Kidney epithelial cell (primary cell): ENCODE data around the gene ARMC10. TPM values are rescaled to one million over a fixed set of nuclear protein-coding genes. Genes with fewer than 3 reads are reported as not detected.
"Not testable (repeated sequence)": the region's sequence is repeated elsewhere in the genome, so short reads cannot be mapped to it uniquely, and the experiment has no call there.

Experiments
- DNase-seq: peaks from one replicate; pipeline ENCODE4 v3.0.0-alpha.2; 2010; ENCODE audit warnings: low read depth
- H3K27me3 ChIP-seq: 2 replicates; pipeline ENCODE4 v1.6.0; 2011; ENCODE audit warnings: low read length; ENCODE audit not compliant: control insufficient read depth, insufficient read depth
- H3K36me3 ChIP-seq: 2 replicates; pipeline ENCODE4 v1.5.1; 2011; ENCODE audit warnings: low read length; ENCODE audit not compliant: control insufficient read depth, insufficient read depth
- H3K4me3 ChIP-seq: 2 replicates; pipeline ENCODE4 v1.5.1; 2011; ENCODE audit warnings: low read depth, mild to moderate bottlenecking, control low read depth, low read length
- total RNA-seq: library from RNA; depleted of rRNA; stranded (reverse); fragments of >200 nt; gene quantifications from 2 replicates; pipeline ENCODE4 v1.2.3, GENCODE V29; 2015
- TF ChIP-seq, protein P1 (sequence below): IDR thresholded peaks from 2 replicates; pipeline ENCODE4 v1.5.1; 2011; ENCODE audit warnings: mild to moderate bottlenecking, moderate library complexity, low read length, control low read depth, inconsistent platforms; ENCODE audit not compliant: insufficient read depth, poor library complexity, severe bottlenecking

The ARMC10 gene
- total RNA-seq, 1 donor from 2014 or later, result 34.7 TPM

DNA sequence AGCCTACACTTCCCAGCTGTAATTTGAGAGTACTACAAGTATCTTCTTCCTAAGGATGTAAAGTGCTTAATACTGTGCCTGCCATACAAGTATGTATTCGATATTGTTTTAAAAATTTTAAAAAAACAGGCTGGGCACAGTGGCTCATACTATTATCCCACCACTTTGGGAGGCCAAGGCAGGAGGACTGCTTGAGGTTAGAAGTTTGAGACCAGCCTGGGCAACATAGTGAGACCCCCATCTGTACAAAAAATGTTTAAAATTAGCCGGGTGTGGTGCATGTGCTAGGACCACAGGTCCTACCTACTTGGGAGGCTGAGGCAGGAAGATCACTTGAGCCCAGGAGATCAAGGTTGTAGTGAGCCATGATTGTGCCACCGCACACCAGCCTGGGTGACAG is 8.3 kb downstream of the ARMC10 start:
- DNase-seq, result no peak
- H3K27me3 ChIP-seq, result no peaks in the 10 kb centered on the region
- H3K4me3 ChIP-seq, result no peak overlapping the region
- H3K36me3 ChIP-seq, result no peaks in the 10 kb centered on the region
- TF ChIP-seq, protein P1, sequence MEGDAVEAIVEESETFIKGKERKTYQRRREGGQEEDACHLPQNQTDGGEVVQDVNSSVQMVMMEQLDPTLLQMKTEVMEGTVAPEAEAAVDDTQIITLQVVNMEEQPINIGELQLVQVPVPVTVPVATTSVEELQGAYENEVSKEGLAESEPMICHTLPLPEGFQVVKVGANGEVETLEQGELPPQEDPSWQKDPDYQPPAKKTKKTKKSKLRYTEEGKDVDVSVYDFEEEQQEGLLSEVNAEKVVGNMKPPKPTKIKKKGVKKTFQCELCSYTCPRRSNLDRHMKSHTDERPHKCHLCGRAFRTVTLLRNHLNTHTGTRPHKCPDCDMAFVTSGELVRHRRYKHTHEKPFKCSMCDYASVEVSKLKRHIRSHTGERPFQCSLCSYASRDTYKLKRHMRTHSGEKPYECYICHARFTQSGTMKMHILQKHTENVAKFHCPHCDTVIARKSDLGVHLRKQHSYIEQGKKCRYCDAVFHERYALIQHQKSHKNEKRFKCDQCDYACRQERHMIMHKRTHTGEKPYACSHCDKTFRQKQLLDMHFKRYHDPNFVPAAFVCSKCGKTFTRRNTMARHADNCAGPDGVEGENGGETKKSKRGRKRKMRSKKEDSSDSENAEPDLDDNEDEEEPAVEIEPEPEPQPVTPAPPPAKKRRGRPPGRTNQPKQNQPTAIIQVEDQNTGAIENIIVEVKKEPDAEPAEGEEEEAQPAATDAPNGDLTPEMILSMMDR, result no peak

DNA sequence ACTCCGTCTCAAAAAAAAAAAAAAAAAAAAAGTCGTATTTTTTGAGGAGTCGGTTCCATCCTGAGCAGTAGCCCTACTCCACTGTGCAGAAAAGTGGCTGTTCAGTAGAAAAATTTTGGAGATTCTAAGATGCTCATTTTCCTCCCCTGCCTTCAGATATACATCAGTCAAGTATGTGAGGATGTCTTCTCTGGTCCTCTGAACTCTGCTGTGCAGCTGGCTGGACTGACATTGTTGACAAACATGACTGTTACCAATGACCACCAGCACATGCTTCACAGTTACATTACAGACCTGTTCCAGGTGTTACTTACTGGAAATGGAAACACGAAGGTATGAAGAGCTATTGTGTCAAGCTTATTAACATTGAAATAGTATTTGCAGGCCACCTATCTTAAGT is 17.4 kb downstream of the ARMC10 start:
- H3K36me3 ChIP-seq, result not testable (repeated sequence)

DNA sequence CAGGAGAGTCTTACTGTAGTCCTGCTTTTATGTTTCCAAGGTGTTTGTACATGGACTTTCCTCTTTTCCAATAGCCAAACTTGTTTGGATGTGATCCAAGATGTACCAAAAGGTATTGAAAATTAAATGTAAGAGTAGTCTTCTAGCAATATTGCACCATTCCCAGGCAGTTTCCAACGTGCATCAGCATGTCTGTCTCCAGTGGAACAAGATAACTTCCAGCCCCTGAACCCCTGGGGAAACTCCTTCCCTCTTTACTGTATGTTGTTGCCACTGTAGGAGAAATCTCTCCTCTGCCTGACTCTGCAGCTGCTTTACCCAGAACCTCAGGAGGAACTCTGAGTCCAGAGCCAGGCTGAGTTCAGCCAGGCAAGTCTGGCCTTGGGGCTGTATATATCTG is 18.5 kb downstream of the ARMC10 start:
- Histone ChIP-seq H3K36me3 (no peaks in the 10 kb centered on the region), H3K27me3 (no peaks in the 10 kb centered on the region), H3K4me3 (no peak overlapping the region)
- no peak for DNase-seq
- TF ChIP-seq, protein P1, result no peak

More for the DNA sequence above, 17.4 kb downstream of the ARMC10 start:
- H3K4me3 ChIP-seq, H3K27me3 ChIP-seq, DNase-seq: not testable (repeated sequence)

DNA sequence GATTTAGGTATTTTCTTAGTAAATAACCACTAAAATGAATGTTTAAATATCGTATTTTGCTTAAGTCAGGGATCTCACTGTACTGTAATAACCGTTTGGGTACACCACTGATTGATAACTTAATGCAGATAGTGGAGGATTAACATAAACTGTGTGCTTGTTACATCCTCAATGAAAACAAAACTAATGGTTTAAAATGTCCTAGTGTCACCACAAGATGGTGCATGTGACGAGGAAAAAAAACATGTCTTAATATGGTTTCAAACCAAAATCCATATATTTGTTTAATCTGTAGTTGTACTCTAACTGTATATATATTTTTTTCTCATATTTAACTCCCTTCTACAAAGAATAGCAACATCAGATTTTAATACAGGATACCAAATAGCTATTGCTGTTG is 19.2 kb downstream of the ARMC10 start:
- no peak overlapping the region for H3K4me3 ChIP-seq
- TF ChIP-seq, protein P1, result peak; percentile 2
- no peaks in the 10 kb centered on the region for H3K27me3 ChIP-seq
- H3K36me3 ChIP-seq, result no peaks in the 10 kb centered on the region
- DNase-seq, result no peak

DNA sequence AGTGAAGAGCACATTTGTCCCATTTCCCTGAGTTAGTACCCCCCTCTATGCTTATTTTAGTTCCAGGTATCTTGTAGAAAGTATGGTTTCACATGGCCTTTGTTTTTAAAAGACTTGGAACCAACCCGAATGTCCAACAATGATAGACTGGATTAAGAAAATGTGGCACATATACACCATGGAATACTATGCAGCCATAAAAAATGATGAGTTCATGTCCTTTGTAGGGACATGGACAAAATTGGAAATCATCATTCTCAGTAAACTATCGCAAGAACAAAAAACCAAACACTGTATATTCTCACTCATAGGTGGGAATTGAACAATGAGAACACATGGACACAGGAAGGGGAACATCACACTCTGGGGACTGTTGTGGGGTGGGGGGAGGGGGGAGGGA is 20.6 kb downstream of the ARMC10 start:
- not testable (repeated sequence) for H3K27me3 ChIP-seq, DNase-seq, H3K4me3 ChIP-seq, H3K36me3 ChIP-seq

DNA sequence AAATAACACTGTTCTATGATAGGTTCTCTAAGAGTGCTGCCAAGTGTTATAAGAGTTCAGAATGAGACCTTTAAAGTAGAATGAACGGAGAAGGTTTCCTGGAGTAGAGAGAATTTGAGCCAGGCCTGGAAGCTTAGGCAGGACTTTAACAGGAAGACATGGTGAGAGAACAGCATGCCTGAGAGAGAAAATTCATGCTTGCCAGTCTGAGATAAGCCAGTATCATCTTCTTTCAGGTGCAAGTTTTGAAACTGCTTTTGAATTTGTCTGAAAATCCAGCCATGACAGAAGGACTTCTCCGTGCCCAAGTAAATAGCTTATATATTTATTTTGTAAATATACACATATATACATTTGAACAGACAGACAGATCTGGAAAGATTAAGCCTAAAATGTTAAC is 22.1 kb downstream of the ARMC10 start:
- DNase-seq, result no peak
- H3K36me3 ChIP-seq, result no peaks in the 10 kb centered on the region
- no peak overlapping the region for H3K4me3 ChIP-seq
- no peaks in the 10 kb centered on the region for H3K27me3 ChIP-seq
- TF ChIP-seq, protein P1, result no peak

DNA sequence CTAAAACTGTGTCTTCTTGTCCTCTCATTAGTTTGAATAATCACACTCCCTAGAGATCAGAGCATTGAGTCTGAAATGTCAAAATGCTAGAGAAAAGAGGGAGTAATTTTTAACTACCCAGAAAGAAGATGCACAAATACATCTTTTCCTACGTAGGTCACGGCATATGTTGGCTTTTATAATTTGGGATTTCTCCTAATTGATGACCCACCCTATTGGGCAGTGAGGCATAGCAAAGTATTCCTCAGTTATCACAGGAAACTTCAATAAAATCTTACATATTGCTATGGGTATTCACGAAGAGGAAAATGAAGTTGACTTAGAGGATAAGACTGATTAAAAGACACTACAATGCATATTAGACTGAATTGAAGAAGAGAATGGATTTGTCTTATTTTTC is 25.4 kb downstream of the ARMC10 start:
- no peaks in the 10 kb centered on the region for H3K36me3 ChIP-seq
- TF ChIP-seq, protein P1, result no peak
- H3K4me3 ChIP-seq, result no peak overlapping the region
- H3K27me3 ChIP-seq, result no peaks in the 10 kb centered on the region
- no peak for DNase-seq
